GM18909 (cell line): Measurements from ENCODE around the gene CACHD1.

ENCODE experiments used
- ATAC-seq: cut with Tn5 transposase; IDR thresholded peaks from one replicate; pipeline ENCODE4 v1.9.1; 2021; ENCODE audit warnings: mild to moderate bottlenecking; ENCODE audit not compliant: unreplicated experiment, poor library complexity

Gene CACHD1

DNA sequence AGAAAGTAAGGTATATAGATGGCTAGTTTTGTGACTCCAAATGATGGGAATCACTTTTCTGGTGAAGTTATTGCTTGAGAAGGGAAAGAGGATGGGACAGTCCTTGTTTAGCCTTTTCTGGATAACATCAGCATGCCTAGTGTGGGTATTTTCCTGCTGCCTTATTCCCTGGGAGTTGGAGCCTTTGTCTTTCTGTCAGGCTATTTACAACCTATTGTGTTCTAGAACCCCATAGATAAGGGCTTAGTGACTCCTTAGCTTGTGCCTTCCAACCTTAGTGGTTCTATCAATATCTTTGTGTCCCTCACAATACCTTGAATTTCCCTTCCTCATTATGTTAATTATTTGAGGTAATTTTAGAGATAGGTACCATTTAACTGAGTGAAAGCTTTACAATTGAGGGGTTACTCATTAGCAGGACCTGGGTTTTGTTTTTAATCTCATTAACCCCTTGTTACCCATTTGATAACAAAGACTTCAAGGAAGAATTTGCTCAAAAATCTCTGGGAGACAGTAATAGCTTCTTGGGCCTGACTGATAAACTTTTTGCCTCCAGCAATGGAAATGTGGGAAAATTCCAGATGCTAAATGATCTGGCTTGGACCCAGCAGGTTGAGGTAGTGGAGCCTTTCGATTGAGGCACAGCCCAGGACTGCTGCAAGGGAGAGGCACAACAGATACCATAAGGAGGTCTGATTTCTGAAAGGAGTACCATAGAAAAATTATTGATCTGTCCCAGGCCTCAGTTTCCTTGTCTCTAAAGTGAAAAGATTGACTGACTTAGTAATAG lies 49.0 kb downstream of the CACHD1 start:
- ATAC-seq, result no peak

DNA sequence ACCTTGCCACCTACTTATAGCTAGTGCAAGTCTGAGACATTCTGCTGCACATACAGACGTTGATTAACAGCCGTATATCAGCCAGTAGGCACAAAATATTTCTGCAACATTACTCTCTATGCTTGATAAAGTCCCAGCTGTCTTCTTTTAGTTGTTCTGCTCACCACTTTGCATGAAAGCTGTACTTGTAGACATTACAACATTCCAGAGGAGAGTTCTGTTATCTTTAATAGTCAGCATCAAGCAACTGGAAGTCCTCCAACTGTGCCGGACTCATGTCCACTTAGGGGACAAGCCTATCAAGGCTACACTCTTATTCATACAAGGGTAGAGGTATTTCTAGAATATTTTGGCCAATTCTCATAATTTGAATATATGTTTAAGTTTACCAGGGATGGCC lies 50.0 kb downstream of the CACHD1 start:
- ATAC-seq, result no peak

DNA sequence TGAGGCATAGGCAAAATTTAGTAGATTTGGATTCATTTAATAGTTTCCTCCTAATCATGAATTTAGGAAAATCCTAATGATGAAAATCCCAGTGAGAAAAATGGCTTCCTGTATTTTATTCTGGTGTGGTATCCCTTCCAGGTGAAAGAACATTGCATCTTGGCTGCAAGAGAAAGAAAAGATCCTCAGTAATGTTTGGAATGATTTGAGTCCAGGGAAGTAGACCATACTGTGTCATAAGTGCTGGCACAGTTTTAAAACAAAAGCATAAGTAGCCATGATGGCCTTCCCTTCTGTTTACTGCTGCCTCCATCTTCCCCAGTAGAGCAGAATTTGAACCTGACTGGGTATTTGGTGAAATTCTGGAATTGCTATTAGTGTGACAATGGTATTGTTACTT lies 52.8 kb downstream of the CACHD1 start:
- ATAC-seq, result no peak

DNA sequence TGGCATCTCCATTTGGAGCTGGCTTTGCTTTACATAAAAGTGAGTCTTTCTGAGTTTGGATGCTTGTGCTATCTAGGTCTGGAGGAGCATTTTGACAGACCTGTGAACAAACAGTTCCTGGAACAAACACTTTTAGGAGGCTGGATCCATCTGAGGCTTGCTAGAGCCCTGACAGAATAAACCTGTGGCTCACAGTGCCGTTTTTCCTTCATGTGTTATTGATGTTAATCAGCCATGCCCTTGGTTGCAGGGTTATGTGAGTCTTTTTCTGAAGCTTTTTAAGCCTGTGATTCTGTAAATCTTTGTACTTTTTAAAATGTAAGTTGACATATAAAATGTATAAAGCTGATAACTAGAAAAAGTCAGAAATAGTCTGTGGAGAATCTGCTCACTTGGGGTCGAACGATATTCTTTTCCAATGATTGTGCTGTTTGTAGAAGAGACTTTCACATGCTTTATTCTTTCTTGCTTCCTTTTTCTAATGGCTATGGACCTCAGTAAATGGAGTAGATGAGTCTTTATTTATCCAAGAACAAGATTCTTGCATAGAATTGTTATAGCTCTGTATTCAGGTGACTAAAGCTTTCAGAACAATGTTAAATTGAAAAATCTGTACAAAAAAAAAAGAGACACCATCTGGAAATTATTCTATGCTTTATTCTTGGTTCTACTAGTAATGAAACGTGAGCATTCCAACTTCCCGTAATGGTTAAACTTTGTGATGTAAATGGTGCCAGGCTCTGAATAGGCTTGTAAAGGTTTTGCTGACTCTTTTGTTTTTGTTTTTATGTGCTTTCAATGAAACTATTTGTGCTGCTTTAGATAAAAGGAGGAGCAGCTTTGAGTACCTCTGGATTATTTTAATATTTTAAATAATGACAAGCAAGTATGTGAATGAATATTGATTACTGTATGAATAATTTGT lies 53.7 kb downstream of the CACHD1 start:
- no peak for ATAC-seq

DNA sequence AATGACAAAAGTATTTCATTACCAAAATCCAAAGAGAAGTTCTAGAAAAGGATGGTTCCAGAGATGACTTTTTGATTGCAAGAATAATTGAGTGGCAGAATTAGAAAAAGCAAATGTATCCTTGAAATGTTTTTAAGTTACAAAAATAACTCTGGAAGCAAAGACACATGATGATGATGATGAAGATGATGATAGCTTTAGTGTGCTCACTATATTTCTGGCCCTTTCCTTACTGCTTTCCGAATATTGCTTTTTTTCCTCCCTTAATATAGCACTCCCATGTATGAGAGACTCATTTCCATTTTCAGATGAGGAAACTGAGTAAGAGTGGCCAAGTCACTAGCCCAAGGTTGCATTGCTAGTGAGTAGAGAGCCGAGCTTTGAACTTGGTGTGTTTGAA lies 54.7 kb downstream of the CACHD1 start:
- no peak for ATAC-seq

DNA sequence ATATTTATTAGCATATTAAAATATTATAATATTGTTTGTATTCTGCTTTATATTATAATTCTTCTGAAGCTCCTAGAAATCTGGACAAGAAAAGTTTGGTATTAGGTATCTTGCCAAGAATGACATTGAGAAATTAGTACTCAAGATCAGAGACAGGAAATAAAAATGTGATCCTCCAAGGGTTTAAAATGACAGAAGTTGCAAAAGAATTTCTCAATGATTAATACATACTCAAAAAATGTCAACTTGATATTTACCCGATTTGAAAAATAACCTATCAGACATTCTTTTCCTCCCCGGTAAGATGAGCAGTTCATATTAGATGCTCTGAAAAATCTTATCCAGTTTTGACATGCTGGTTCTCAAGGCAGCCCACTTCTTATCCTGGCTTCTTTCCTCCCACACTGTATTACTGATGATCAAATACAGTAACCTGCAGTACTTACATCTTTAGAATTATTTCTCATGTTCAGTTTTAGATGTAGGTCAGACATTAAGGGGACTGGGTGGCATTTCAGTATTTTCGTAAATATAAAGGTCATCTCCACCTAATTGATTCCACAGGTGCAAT lies 55.3 kb downstream of the CACHD1 start:
- no peak for ATAC-seq

DNA sequence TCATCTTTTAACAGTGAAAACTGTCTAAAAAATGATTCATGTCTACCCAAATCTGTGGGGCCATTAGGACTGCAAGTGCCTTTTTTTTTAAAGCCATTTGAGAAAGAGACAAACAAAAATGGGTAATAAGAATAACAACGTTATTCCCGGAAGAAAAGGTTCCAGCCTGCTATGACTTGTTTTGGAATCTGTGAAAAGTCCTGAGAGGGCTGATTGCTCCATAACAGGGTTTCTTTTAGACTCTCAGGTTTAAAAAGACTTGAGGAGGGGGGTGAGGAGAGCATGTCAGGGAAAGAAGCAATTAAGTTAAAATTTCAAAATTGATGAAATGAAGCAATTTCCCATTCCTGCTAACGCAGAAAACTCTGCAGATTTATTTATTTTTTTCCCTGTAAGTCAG lies 56.4 kb downstream of the CACHD1 start:
- ATAC-seq, result no peak

DNA sequence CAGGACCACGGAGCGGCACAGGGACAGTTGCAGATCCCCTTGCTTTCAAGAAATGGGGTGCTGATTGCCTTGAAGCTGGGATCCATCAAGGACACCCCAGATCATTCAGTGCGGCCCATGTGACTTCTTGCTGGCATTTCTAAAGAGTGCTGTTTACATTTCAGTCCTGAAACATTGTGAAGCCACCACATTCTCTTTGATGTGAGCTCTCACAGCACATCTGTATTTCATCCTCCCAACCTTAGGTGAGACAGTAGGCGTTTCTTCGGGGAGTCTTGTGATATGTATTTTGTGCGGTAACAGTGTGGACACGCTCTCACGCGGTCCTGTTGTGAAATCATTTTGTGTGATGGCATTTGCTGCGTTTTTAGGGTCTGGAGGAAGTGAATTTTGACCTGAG lies 57.2 kb downstream of the CACHD1 start:
- ATAC-seq, result no peak

DNA sequence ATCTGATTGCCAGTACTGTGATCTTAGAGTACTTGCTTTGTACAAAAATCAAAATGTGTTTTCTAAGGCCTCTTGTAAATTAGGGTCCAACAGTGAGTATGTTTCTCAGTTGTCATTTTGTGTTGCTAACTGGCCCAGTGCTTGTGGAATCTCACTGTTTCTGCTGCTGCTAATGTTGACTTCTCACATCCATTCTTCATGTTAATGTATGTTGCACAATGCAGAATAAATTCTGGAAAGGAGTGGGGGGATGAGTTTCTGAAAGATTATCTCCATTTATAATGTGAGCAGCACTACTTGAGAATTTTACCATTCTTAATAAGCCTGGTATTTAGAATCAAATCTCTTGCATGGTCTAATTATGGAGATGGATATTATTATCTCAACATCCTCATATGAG lies 57.9 kb downstream of the CACHD1 start:
- ATAC-seq, result no peak

DNA sequence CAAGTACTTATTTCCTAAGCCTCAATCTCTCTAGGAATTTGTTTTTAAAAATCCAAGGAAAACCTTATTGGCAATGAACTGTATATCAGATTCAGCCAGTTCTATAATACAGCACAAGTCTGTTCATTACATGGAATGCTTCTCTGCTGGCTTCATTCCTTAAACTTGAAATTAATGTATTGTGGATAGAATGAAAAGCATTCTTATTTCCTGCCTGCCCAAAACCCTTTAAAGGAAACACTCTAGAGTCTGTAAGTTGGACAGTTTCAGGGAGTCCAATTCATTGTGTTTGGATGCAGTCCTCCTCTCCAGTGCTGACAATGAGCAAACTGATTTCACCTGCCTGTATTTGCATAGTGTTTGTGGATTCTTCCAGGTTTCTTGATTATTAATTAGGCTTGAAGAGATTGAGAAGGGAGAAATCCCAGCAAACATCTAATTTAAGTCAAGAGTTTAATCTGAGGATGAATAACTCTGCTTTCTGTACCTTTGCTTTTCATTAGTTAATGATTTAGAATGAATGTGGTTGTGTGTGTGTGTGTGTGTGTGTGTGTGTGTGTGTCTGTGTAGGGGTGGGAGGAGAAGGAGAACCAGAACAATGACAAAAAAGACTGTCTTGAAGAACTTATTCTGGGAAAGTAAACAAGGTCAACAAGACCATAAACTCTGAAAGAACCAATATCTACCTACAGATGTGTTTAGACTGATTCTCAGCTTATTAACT lies 61.2 kb downstream of the CACHD1 start:
- ATAC-seq, result no peak

DNA sequence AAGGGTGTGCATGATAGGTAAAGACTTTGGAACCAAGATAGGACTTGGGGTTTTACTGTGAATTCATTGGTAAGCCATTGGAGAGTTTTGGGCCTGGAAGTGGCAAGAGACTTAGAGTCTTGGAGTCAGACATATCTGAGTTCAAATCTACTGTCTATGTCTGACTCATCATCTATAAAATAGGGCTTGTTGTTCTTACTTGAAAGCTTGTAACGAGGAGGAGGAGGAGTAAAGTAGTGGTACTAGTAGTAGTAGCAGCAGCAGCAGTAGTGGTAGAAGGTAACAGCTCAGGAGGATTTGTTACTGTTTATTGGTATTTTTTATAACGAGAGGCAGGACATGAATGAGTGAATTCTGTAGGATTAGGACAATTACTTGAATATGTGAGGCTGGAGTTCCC lies 62.7 kb downstream of the CACHD1 start:
- no peak for ATAC-seq

DNA sequence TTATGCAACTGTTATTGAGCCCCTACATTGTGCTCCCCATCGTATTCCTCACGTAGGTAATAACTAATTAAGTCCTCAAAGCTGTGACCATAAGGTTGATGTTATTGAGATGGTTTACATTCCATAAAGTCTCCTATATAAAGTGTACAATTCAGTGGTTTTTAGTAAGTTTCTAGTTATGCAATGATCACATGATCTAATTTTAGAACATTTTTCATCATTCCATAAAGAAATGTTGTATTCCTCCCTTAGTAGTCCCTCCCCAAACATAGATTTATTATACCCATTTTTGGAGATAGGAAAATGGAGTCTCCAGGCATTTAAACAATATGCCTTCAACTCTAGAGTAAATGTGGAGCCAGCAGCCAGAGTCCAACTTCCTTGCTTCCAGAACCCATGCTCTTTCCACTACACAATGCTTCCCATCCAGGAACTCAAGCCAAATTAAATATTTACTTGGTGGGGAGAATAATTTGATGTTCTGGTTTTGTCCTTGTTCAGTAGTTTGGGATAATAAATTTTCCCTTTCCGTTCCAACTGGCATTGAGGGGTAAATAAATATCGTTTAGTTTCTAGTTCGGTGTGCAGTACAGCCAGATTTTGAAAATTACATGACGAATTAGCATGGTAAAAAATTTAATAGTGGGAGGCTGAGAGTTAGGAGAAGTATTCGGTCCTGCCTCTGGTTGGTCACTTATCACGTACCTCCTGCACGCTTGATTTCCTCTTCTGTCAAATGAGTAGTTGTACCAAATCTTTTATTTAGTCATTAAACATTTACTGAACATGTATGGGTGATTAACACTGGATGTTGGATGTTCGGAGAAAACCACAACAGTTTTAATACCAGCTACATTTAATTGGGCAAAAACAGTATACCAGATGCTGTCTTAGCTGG lies 66.3 kb downstream of the CACHD1 start:
- no peak for ATAC-seq

DNA sequence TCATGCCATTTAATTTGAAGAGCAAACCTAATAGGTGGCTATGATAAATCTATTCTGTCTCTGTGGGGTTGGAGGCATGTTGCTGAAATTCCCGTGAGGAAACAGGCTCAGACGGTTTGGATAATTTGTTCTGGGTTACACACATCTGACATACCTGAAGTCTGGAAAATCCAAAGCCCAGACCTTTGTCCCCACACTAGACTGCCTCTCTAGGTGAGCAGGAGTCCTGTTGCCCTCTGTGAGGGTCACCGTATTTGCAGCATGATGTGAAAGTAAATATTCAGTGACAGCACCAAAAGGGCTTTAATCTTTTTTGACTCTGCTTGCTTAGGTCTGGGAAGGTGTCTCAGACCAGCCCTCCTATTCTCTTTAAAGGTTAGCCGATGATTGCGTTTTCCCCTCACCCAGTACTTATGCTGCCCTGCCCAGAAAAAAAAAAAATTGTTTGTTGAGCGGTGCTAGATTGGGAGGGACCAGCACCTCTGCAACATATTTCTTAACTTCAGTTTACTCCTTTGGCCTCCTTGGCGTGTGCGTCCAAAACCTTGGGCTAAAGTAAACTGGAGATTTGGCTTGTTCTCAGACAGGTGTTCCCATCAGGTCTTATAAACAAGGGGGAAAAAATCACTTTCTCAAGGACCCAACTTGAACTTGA lies 67.0 kb downstream of the CACHD1 start:
- no peak for ATAC-seq

DNA sequence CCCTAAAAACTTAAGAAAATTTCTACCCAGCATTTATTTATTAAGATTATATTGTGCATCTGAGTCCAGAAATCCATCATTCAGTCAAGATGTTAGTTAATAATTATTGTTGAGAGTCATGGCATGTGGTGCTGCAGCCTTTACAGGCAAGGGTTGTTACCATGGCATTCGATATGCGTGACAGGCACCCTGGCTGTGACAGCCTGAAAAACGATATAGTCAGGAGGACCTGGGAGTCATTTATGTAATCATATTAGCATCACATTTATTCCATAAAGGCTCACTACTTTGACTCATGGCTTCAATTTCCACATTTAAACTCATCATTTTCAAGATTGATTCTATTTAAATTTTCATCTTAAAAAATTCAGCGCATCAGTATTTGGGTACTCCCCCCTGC lies 68.0 kb downstream of the CACHD1 start:
- no peak for ATAC-seq

DNA sequence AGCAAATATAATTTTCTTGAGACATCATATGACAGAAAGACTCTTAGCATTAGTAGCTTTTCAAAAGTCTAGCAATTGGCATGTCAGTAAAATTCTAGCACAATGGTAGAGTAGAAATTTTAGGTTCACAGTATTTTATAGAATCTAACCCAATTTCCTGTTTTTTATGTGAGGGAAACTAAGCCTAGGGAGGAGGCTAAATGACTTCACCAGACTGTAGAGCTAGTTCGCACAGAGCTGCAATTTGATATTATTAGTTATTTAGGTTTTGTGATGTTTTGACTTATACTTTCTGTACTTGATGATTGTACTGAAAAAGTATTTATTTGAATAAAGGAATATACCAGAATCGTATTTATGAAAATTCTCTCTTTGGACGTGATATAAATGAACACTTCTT lies 68.5 kb downstream of the CACHD1 start:
- ATAC-seq, result no peak

DNA sequence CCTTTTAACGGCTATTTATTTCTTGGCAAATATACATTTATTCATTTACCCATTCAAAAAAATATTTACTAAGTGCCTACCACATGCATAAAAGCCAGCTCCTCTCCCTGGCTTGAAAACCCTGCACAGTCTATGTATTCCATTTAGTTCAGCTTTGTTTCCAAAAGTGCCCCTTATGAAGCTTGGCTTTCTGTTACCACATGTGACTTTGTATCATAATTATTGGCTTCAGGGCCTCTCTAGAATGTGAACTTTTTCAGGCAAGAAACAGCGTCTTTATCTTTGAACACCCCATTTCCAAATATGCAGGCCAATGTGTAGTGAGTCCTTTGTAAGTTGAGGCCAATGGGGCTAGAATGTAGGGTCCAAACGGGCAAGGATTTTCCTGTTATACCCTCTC lies 69.4 kb downstream of the CACHD1 start:
- ATAC-seq, result no peak

DNA sequence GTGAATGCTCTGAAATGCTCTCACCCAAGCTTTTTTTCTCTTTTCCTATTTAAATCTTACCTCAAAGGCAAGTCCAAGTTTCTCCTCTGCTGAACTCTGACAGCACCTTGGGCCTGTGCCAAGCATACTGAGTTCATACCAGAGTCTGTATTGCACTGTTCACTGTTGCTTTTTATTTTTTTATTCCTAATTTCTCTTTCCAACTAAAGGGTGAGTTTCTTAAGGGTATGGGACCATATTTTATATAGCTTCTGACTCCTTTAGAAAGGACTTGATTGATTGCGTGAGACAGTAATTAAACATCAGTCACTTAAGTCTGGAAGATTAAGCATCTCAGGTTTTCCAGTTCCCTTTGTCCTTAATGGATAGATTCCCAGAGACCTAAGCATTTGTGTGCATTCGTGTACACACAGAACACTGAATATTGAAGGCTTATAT lies 69.9 kb downstream of the CACHD1 start:
- ATAC-seq, result no peak

DNA sequence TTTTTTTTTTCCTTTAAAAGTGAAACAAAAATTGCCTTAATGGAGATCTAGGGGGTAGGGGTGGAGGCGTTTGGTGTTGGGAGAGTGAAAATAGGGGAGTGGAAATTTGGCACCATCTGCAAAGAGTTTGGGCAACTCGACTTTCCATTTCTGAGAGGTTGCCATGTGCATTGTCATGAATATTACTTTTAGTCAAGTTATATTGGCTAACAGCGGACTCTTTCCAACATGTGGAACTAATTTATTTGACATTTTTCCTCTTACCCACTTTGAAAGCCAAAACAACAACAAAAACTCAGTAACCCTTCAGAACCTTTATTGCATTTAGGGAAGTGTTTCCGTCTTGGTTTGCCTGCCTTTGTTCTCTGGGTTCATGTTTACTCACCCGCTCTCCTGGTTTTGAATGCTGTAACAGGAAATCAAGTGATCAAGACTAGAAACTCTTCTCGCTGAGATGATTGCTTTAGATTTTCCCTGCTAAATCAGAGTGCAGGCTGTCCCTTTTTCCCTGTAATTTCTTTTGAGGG lies 70.4 kb downstream of the CACHD1 start:
- no peak for ATAC-seq

DNA sequence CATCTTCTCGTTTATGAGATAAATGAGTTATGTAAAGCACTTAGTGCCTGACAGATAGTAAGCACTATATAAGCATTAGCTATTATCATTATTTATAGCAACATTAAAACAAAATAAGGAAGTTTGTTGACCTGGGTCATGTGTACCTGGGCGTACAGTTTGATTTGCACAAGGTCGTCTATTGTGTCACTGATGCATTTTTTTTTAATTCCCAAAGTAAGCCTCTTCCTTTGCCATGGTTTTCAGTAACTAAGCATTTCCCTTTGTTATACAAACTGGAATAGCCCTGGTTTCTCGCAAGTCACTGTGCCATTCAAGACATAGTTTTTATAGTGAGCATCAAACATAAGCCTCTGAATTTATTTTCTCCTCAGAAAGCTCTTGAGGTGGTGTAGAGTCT lies 72.2 kb downstream of the CACHD1 start:
- ATAC-seq, result no peak
